ENCODE data around the gene PITX1. TPM values are rescaled to one million over a fixed set of nuclear protein-coding genes. Genes with fewer than 3 reads are reported as not detected.

Gene PITX1
- total and polyA plus RNA-seq, 7 experiments from 2014 or later = 0.17 TPM; not detected in 6

DNA sequence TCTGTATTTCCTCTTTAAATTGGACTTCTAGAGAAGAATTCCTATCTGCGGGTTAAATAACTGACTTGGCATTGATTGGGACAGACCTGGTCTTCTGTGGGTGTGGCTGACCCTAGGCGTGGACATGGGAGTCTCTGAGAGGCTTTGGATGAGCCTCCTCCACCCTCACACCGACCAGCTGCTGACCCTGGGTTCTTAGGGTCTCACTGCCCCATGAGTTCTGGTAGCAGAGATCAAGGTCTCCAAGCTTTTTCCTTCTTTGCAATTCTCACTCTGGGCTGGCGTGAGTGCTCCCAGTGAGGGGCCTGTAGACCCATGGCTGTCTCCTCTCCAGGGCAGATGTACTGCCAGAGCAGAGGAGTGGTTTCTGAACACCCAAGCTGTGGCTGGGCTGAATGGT, 41.6 kb upstream of the PITX1 start:
- ChIA-PET CTCF (no interaction called here), POLR2A (no interaction called here)
- Histone ChIP-seq H3K27me3 (ENCODE audit: control insufficient read depth in 2 of 2, insufficient read depth in 2 of 2, low read length in 2 of 2) (no peaks in the 10 kb centered on the region), H3K36me3 (ENCODE audit: control insufficient read depth in 2 of 3, insufficient read depth in 3 of 3, low read length in 3 of 3) (no peaks in the 10 kb centered on the region), H3K9me3 (ENCODE audit: control insufficient read depth in 2 of 3, low read length in 3 of 3) (no peaks in the 10 kb centered on the region), H3K4me3 (ENCODE audit: low read length) (no peak overlapping the region), H3K27ac (ENCODE audit: low read depth, low read length) (no peak overlapping the region), H3K4me1 (ENCODE audit: control insufficient read depth in 2 of 2, insufficient read depth in 2 of 2, low read length in 2 of 2) (no peaks in the 10 kb centered on the region)
- peaks cover 0 to 21% (median under 1%) of the 10 kb centered on the region in 5 donors for H3K27me3 Mint-ChIP-seq
- no peaks in the 10 kb centered on the region for H3K4me1 Mint-ChIP-seq
- ATAC-seq (no peak), DNase-seq (no peak)
- intact Hi-C loops (cut with micrococcal nuclease) = no loop called here
- peaks cover 0 to 1% (median 0%) of the 10 kb centered on the region in 11 donors for H3K9me3 Mint-ChIP-seq
- no peaks in the 10 kb centered on the region for H3K36me3 Mint-ChIP-seq
- no peak overlapping the region for H3K27ac Mint-ChIP-seq
- H3K4me3 Mint-ChIP-seq = no peak overlapping the region

GRCh38 chr5:135073761-135074345, 39.8 kb upstream of the PITX1 start:
- Histone ChIP-seq H3K4me1 (ENCODE audit: control insufficient read depth in 2 of 2, insufficient read depth in 2 of 2, low read length in 2 of 2) (no peaks in the 10 kb centered on the region), H3K36me3 (ENCODE audit: control insufficient read depth in 2 of 3, insufficient read depth in 3 of 3, low read length in 3 of 3) (no peaks in the 10 kb centered on the region), H3K27me3 (ENCODE audit: control insufficient read depth in 2 of 2, insufficient read depth in 2 of 2, low read length in 2 of 2) (no peaks in the 10 kb centered on the region), H3K4me3 (ENCODE audit: low read length) (no peak overlapping the region), H3K9me3 (ENCODE audit: control insufficient read depth in 2 of 3, low read length in 3 of 3) (no peaks in the 10 kb centered on the region), H3K27ac (ENCODE audit: low read depth, low read length) (no peak overlapping the region)
- intact Hi-C loops (cut with micrococcal nuclease) = no loop called here
- H3K36me3 Mint-ChIP-seq = no peaks in the 10 kb centered on the region
- no peaks in the 10 kb centered on the region for H3K4me1 Mint-ChIP-seq
- H3K4me3 Mint-ChIP-seq = no peak overlapping the region
- peaks cover 0 to 23% (median 0%) of the 10 kb centered on the region in 5 donors for H3K27me3 Mint-ChIP-seq
- ATAC-seq (no peak), DNase-seq (no peak)
- ChIA-PET POLR2A (no interaction called here), CTCF (no interaction called here)
- no peak overlapping the region for H3K27ac Mint-ChIP-seq
- no peaks in the 10 kb centered on the region for H3K9me3 Mint-ChIP-seq

DNA sequence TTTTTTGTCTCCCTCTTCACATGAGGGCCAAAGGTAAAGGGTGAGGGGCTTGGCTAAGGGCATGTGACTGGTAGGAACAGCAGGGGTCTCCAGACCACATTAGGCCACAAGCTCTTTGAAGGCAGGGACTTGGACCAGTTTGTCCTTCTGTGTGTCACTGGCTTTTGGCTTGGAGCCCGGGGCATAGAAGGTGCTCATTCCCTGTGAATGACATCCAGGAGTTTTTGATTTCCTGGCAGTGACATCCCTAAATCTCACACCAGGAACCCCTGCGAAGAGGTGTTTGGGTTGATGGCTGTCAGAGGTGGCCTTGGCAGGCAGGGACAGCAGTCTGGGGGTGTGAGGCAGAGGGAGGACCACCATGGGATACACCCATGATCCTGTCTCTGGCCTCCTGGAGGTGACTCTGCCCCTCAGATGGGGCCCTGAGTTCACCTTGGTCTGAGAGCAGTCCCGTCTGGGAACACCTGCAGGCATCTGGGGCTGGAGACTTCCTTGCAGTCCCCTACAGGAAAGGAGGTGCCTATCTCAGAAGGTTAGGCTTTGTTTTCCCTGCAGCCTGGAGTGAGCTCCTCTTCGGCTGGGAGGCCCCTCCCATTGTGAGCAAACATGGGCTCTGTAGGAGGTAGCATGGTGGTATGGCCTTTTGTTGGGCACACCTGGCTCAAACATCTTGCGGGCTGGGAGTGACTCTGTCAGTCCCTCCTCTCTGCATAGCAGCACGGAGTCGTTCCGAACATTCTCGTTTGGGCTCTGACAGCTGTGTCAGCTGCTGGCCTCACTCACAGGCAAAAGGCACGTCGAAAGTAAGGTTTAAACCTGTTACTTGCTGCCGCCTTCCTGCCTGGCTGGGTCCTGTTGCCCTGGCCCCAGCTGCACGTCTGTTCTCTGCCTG, 38.6 kb upstream of the PITX1 start:
- H3K27ac ChIP-seq (ENCODE audit: low read depth, low read length) = no peak overlapping the region
- POLR2A ChIA-PET = no interaction called here
- H3K4me3 ChIP-seq (ENCODE audit: low read length) = no peak overlapping the region
- H3K36me3 Mint-ChIP-seq = no peaks in the 10 kb centered on the region
- intact Hi-C loops (cut with micrococcal nuclease) = no loop called here
- H3K36me3 ChIP-seq (ENCODE audit: control insufficient read depth in 2 of 3, insufficient read depth in 3 of 3, low read length in 3 of 3) = no peaks in the 10 kb centered on the region
- no peaks in the 10 kb centered on the region for H3K4me1 ChIP-seq (ENCODE audit: control insufficient read depth in 2 of 2, insufficient read depth in 2 of 2, low read length in 2 of 2)
- H3K4me1 Mint-ChIP-seq = no peaks in the 10 kb centered on the region
- CTCF ChIA-PET = no interaction called here
- H3K27me3 ChIP-seq (ENCODE audit: control insufficient read depth in 2 of 2, insufficient read depth in 2 of 2, low read length in 2 of 2) = no peaks in the 10 kb centered on the region
- DNase-seq (no peak), ATAC-seq (no peak)
- H3K27ac Mint-ChIP-seq = no peak overlapping the region
- H3K4me3 Mint-ChIP-seq = no peak overlapping the region
- peaks cover 0 to 16% (median 0%) of the 10 kb centered on the region in 5 donors for H3K27me3 Mint-ChIP-seq
- no peaks in the 10 kb centered on the region for H3K9me3 ChIP-seq (ENCODE audit: control insufficient read depth in 2 of 3, low read length in 3 of 3)
- H3K9me3 Mint-ChIP-seq = no peaks in the 10 kb centered on the region

DNA sequence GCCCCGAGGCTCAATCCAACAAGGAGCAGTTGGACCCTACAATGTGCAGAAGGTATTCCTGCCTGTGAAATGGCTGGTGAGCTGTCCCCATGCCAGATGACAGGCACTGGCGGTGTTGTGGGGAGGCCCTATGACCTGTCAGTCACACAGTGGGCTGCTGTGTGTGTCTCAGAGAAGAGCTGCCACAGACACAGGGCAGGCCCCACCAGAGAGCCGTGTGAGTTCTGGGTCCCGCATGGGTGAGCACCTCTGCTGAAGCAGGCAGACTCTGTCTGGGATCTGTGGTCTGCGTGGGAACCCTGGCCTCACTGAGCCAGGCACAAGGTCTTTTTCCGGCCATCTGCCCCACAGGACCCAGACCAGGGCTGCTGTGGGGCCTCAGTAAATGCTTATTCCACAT, 37.3 kb upstream of the PITX1 start:
- intact Hi-C loops (cut with micrococcal nuclease) = no loop called here
- Histone ChIP-seq H3K27ac (ENCODE audit: low read depth, low read length) (no peak overlapping the region), H3K36me3 (ENCODE audit: control insufficient read depth in 2 of 3, insufficient read depth in 3 of 3, low read length in 3 of 3) (no peaks in the 10 kb centered on the region), H3K27me3 (ENCODE audit: control insufficient read depth in 2 of 2, insufficient read depth in 2 of 2, low read length in 2 of 2) (no peaks in the 10 kb centered on the region), H3K4me3 (ENCODE audit: low read length) (no peak overlapping the region), H3K4me1 (ENCODE audit: control insufficient read depth in 2 of 2, insufficient read depth in 2 of 2, low read length in 2 of 2) (no peaks in the 10 kb centered on the region), H3K9me3 (ENCODE audit: control insufficient read depth in 2 of 3, low read length in 3 of 3) (no peaks in the 10 kb centered on the region)
- Mint-ChIP-seq H3K27ac (no peak overlapping the region), H3K4me3 (no peak overlapping the region), H3K36me3 (no peaks in the 10 kb centered on the region), H3K4me1 (no peaks in the 10 kb centered on the region), H3K27me3 (peaks cover 0 to 13% (median 0%) of the 10 kb centered on the region in 5 donors), H3K9me3 (no peaks in the 10 kb centered on the region)
- CTCF ChIA-PET = no interaction called here
- POLR2A ChIA-PET = no interaction called here
- DNase-seq = no peak
- no peak for ATAC-seq

- Histone ChIP-seq H3K4me3 (ENCODE audit: low read length) (no peak overlapping the region), H3K9me3 (ENCODE audit: control insufficient read depth in 2 of 3, low read length in 3 of 3) (no peaks in the 10 kb centered on the region), H3K36me3 (ENCODE audit: control insufficient read depth in 2 of 3, insufficient read depth in 3 of 3, low read length in 3 of 3) (no peaks in the 10 kb centered on the region), H3K27me3 (ENCODE audit: control insufficient read depth in 2 of 2, insufficient read depth in 2 of 2, low read length in 2 of 2) (no peaks in the 10 kb centered on the region), H3K27ac (ENCODE audit: low read depth, low read length) (no peak overlapping the region), H3K4me1 (ENCODE audit: control insufficient read depth in 2 of 2, insufficient read depth in 2 of 2, low read length in 2 of 2) (no peaks in the 10 kb centered on the region)
- no peaks in the 10 kb centered on the region for H3K9me3 Mint-ChIP-seq
- POLR2A ChIA-PET = no interaction called here
- CTCF ChIA-PET = no interaction called here
- ATAC-seq (no peak), DNase-seq (no peak)
- no peak overlapping the region for H3K27ac Mint-ChIP-seq
- peaks cover 0 to 13% (median 0%) of the 10 kb centered on the region in 5 donors for H3K27me3 Mint-ChIP-seq
- H3K4me3 Mint-ChIP-seq = no peak overlapping the region
- no peaks in the 10 kb centered on the region for H3K36me3 Mint-ChIP-seq
- intact Hi-C loops (cut with micrococcal nuclease) = no loop called here
- no peaks in the 10 kb centered on the region for H3K4me1 Mint-ChIP-seq
Measured at GRCh38 chr5:135069895-135070657, 36.0 kb upstream of the PITX1 start.

- intact Hi-C loops (cut with micrococcal nuclease) = no loop called here
- POLR2A ChIA-PET = no interaction called here
Measured at GRCh38 chr5:135069016-135069770, 35.2 kb upstream of the PITX1 start.

More at GRCh38 chr5:135069016-135069770, 35.2 kb upstream of the PITX1 start:
- CTCF ChIA-PET = no interaction called here
- Mint-ChIP-seq H3K27ac (no peak overlapping the region), H3K4me1 (no peaks in the 10 kb centered on the region), H3K4me3 (no peak overlapping the region), H3K36me3 (no peaks in the 10 kb centered on the region), H3K9me3 (no peaks in the 10 kb centered on the region), H3K27me3 (peaks cover 0 to 12% (median under 1%) of the 10 kb centered on the region in 5 donors)
- Histone ChIP-seq H3K4me1 (ENCODE audit: control insufficient read depth in 2 of 2, insufficient read depth in 2 of 2, low read length in 2 of 2) (no peaks in the 10 kb centered on the region), H3K4me3 (ENCODE audit: low read length) (no peak overlapping the region), H3K27me3 (ENCODE audit: control insufficient read depth in 2 of 2, insufficient read depth in 2 of 2, low read length in 2 of 2) (no peaks in the 10 kb centered on the region), H3K9me3 (ENCODE audit: control insufficient read depth in 2 of 3, low read length in 3 of 3) (no peaks in the 10 kb centered on the region), H3K36me3 (ENCODE audit: control insufficient read depth in 2 of 3, insufficient read depth in 3 of 3, low read length in 3 of 3) (no peaks in the 10 kb centered on the region), H3K27ac (ENCODE audit: low read depth, low read length) (no peak overlapping the region)
- ATAC-seq (no peak), DNase-seq (no peak)

Measured in naive thymus-derived CD4-positive, alpha-beta T cell (primary cell).